C4-2B (cell line): ENCODE measurements around the gene LGALS9C.
"Not testable (repeated sequence)": the region's sequence is repeated elsewhere in the genome, so short reads cannot be mapped to it uniquely, and the experiment has no call there.

Experiments
- H3K27ac ChIP-seq: fragments of 450-650 bp; 2 replicates; pipeline ENCODE4 v1.5.1; 2017

The LGALS9C gene

DNA sequence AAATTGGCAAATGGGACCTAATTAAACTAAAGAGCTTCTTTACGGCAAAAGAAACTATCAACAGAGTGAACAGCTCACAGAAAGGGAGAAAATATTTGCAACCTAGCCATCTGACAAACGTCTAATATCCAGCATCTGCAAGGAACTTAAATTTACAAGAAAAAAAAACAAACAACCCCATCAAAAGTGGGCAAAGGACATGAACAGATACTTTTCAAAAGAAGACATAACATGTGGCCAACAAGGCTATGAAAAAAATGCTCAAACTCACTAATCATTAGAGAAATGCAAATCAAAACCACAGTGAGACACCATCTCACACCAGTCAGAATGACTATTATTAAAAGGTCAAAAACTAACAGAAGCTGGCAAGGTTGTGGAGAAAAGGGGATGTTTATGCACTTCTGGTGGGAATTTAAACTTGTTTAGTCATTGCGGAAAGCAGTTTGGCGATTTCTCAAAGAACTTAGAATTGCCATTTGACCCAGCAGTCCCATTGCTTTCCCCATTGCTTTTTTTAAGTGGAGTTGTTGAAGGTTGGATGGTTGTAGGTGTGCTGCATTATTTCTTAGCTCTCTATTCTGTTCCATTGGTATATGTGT, 52.4 kb downstream of the LGALS9C start:
- H3K27ac ChIP-seq, result not testable (repeated sequence)

- H3K27ac ChIP-seq, result not testable (repeated sequence)
These were observed 53.8 kb downstream of the LGALS9C start for GRCh38 chr17:18530405-18530804.

- H3K27ac ChIP-seq, result not testable (repeated sequence)
These were observed 65.6 kb downstream of the LGALS9C start for GRCh38 chr17:18542234-18542633.

DNA sequence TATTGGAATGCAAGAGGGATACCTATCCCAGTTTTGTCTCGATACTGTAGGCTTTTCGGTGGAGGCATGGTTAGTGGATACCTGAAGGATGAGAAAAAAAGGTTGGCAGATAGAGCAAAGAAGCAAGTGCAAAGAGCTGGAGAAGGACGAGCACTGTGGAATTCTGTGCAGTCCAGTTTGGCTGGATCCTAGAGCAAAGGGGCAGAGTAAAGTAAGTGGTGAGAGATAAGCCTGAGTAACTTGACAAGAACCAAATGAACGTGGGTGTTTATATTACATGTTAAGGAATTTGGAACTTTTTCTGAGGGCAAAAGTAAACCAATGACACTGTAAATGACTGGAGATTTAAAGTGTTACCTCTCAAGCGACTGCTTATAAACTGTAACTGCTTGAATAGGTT, 66.3 kb downstream of the LGALS9C start:
- H3K27ac ChIP-seq, result not testable (repeated sequence)
